HG02588 (cell line): ENCODE data around the gene RIPK4.

Source experiments
- ATAC-seq: cut with Tn5 transposase; IDR thresholded peaks from one replicate; pipeline ENCODE4 v1.9.1; 2021; ENCODE audit warnings: mild to moderate bottlenecking, moderate library complexity; ENCODE audit not compliant: unreplicated experiment

Gene RIPK4

GRCh38 chr21:41769933-41770332 lies 3.1 kb upstream of the RIPK4 start:
- ATAC-seq: no peak

DNA sequence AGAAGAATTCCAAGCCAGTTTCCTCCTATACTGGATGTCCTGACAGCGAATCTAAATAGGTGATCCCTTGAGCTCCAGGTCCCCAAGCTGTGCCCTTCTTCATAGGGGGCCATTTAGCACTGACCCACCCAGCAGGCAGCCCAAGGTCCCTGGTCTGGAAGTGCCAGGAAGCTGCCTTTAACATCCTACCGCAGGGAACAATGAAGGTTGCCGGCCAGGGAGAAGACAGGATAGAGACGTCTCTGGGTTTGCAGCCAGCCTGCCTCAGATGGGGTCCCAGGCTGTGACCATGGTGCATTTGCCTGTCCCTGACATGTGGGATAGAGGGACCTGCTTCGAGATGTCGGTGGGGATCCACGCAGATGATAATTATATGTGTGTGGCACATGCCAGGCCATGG lies 2.7 kb upstream of the RIPK4 start:
- ATAC-seq: no peak

DNA sequence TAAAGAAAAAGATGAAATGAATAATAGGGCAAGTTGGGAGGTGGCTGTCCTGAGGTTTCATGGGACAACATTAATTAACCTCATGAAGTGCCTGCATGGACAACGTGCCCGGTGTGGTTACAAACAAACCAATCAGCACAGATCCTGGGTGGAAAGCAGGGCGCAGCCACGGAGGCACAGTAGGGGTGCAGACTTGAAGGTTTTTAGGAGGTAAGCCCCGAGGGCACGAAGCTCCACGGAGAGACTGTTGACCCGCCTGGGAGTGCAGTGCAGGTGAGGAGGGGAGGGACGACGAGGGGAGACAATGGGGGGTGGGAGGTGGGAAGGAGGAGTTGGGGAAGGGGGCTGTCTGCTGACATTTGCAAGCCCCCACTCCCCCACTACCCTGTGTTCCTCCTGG lies 2.3 kb upstream of the RIPK4 start:
- ATAC-seq: no peak

DNA sequence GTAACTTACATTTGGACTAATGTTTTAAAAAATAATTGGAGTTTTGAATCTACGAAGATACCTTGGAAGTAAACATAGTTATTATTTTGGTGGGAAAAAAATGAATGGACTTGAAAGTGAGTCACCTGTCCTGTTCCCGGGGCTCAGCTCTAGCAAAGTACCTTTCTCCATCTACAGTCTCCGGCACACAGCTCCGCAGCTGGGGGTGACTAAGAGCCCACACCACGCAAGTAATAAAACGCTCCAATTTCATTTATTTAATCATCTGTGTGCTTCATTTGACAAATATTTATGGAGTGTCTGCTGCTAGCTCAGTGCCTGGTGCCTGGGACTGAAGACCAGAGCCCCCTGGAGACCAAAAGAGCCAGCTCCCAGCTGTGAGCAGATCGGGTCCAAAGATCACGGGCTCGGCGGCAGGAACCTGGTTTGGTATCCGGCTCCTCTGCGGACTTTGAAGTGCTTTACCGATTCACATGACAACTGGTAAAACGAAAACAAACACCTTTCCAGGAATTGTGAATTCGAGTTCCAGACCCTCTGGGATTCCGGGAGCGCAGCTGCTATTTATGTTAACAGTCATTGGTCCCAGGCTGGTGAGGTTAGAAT lies 1.7 kb upstream of the RIPK4 start:
- no peak for ATAC-seq

DNA sequence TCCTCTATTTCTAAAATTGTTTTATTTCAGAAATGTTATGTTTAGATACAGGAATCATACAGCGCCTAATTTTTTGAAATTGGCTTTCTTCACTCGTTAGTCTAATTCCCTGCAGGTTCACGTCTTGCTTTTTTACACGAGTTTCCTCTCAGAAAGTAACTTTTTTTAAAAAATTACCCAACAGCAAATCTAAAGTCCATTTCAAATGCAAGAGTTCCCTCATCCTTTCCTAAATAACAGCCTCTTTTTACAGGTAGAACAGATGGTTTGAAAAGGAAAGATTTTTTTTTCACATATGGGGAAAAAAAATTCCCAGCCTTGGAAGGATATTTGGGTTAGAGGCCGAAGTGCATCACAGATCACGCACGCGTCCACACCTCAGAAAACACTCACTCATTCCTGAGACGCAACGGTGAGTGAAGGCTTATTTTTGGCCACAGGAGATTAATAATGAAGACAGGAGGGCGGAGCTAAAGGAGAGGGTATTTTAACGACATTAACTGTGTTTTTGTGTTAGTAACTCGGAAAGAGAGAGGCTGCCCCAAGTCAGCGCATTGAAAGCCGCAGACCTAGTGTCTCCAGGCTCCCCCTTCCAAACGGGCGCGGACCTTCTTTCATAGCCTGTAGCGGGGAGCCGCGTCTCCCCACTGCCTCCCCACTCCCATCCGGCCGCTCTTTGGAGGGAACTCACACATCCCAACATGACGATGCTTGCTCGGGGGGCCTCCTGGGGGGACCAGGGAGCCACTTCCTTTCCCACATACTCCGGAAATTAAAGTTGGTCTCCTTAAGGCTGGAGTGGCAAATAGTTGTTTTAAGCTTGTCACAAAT lies 969 bp upstream of the RIPK4 start:
- ATAC-seq: no peak

DNA sequence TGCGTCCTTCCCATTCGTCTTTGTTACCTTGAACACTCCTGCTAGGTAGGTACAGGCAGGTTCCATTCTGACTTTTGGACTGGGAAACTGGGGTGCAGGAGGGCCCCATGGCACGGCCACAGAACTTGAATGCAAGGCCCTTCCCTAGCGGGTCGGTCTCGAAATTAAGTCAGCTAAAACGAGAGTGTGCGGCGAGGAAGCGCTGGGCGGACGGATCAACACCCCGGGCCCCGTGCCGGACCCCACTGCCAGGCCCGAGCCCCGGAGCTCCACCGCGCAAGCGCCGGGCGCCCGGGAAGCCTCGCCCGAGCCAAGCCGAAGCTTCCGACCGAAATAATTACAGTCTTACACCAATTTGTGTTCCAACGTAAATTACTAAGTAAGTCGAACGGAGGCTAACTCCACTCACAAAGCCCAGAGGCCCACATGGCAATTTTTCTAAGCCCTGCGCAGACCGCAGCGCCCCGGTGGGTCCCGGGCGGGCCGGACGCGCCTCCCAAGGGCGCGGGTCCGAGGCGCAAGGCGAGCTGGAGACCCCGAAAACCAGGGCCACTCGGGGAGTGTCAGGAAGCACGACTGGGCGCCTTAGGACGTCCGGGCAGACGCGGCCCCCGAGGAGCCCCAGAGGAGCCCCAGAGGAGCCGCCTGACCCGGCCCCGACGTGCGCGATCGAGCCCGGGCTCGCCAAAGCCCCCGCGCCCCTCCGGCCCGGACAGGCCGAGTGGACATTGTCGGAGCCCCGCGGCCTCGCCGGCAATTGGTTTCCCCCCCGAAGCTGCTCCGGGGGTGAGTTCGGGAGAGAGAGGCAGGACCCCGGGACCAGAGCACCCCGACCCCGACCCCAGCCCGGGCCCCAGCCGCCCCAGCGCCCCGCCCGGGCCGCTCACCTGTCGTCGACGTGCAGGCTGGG lies 624 bp downstream of the RIPK4 start:
- no peak for ATAC-seq

- ATAC-seq: no peak
These were observed 1.4 kb downstream of the RIPK4 start for GRCh38 chr21:41765420-41765821.

GRCh38 chr21:41764558-41765419 lies 2.1 kb downstream of the RIPK4 start:
- ATAC-seq: no peak

GRCh38 chr21:41763996-41764395 lies 2.9 kb downstream of the RIPK4 start:
- no peak for ATAC-seq

DNA sequence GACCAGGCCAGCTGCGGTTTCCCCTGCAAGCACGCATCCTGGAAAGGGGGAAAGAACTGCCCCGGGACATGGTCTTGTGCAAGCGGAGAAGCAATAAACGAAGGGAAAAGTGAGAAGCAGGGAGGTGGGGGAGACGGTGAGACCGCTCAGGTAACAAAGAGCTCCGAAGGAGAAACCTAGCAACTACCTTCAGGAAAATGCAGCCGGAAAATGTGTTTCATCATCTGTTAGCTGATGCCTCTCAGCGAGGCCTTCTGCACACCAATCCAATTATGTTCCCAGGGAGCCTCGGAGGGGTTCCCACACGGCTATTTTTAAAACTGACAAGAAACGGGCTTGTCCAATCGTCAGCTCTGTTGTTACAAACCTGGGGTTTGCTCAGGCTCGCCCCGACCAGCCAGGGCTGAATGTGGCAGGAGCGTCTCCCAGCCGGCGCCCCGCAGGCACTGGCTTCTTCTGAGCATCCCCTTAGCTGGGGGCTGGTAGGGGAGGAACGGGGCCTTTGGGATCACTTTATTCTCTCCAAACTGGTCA lies 3.4 kb downstream of the RIPK4 start:
- no peak for ATAC-seq

- ATAC-seq: no peak
These were observed 4.1 kb downstream of the RIPK4 start for GRCh38 chr21:41762753-41763152.

DNA sequence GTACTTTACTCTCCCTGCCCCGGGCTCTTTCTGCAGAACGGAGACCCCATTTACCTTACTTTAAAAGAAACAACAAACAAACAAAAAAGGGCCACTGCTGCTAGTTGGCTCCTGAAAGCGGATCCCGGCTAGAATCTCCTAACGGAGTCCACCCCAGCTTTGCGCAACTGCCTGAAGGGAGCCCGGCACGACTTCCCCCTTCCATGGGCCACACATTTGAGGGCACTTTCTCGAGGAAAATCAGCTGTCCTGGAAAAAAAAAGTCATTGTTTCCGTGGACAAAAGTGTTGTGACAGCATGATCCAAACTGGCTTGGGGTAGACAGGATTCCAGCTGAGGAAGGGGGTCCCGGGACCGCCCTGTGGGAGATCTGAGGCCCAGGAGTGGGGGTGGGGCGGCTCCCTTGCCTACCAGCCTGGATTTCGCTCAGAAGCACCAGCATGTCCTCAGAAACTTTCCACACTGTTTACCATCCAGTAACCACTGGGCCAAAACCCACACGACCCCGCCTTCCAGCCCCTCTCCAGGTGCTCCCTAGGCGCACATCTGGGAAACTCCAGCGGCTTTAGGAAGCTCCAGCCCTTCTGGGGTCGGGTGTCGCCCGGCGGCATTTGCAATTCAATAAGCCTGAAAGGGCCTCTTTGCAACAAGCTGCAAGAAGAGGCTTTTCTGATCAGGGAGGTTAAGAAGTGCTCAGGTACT lies 4.8 kb downstream of the RIPK4 start:
- ATAC-seq: no peak

- ATAC-seq: no peak
These were observed 5.5 kb downstream of the RIPK4 start for GRCh38 chr21:41761211-41761933.

- no peak for ATAC-seq
These were observed 6.4 kb downstream of the RIPK4 start for GRCh38 chr21:41760411-41760810.

DNA sequence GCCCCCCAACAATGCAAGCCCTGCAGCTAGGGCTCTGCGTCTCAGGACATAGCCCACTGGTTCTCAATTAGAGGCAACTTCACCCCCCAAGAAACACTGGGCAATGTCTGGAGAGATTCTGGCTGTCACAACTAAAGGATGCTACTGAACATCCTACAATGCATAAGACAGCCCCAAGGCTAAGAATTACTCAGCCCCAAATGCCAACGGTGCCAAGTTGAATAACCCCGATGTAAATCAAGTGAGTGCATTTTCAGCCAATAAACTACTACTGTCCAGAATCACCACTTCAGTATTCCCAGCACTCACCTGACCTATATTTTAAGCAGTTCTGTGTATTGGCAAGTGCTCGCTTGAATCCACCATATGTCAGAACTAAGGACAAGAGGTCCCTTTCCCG lies 6.9 kb downstream of the RIPK4 start:
- ATAC-seq: no peak

DNA sequence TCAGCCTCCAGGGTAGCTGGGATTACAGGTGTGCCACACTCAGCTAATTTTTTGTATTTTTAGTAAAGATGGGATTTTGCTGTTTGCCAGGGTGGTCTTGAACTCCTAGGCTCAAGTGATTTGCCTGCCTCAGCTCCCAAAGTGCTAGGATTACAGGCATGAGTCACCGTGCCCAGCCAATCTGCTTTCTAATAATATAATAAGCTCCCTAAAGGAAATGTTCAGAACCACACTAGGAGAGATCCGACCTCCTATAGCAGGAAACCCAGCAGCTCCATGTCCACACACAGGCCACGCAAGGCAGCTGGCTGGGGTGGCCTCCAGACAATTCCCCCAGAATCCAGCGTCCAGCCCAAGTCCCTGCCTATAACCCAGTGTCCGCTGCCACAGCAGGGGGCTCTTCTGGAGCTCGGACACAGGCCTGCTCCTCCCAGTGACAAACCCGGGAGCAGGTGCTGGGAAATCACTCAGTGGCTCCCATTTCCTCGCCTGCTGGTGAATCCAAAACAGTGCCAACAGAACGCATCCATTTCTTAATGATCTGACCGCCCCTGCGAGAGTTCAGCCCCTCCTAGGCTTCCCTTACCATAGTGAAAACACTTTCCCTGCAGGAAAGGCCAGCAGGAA lies 7.5 kb downstream of the RIPK4 start:
- ATAC-seq: no peak

- ATAC-seq: no peak
These were observed 8.3 kb downstream of the RIPK4 start for GRCh38 chr21:41758550-41758949.

DNA sequence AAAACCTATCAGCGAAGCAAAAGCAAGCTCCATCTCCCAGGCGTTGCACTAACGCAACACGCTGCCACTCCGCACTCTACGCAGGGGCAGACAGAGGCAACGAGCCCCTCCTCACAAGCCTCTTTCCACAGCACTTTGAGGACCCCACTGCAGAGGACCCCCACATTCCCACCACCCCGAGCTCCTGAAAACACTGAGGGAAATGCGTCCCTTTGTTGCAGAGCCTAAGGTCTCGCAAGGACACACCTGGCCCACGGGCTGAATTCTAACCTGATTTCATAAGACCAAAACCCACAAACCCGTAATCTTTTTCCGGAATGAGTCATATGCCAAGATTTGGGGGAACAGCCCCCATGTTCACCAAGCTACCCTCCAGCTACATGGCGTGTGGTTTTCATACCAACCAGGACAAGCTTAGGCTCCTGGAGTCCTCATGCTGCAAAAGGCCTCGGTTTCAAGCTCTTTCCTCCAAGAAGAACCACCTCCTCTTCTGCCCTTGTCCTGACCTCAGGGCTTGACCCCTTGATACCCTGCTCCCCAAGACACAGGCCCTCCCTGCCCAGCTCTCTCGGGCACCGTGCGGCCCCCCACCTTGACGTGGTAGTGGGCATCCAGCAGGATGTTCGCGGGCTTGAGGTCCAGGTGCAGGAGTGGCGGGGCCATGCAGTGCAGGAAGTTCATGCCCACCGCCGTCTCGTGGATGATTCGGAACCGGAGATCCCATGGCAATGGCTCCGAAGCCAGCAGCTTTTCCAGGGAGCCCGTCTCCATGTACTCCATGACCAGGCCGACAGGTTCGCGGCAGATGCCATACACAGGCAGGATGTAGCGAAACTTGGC lies 10.7 kb downstream of the RIPK4 start:
- no peak for ATAC-seq
